SK-N-SH (cell line): ENCODE measurements around the gene CRYBA1. TPM values are rescaled to one million over a fixed set of nuclear protein-coding genes. Genes with fewer than 3 reads are reported as not detected.

Source experiments
- CTCF ChIA-PET: fragments of 300-600, 350-600 bp; formaldehyde crosslinking; extraction: SDS; loops from one replicate; lab custom pipeline; 2021; lab: Yijun Ruan, JAX
- POLR2A ChIA-PET: fragments of 350-600 bp; sonication (Branson Sonifier 250); formaldehyde crosslinking; extraction: SDS; loops from one replicate; lab custom pipeline; 2020; ENCODE audit warnings: antibody characterized with exemption, inconsistent platforms; lab: Yijun Ruan, JAX
- DNase-seq: peaks from one replicate; pipeline ENCODE4 v3.0.0; 2012
- H2AFZ ChIP-seq: fragments of 200-600 bp; sonication (generic); 2 replicates; pipeline ENCODE4 v1.8.1; 2016; ENCODE audit warnings: antibody characterized with exemption, mild to moderate bottlenecking, low read depth
- H3F3A ChIP-seq: fragments of 200-600 bp; sonication (generic); replicated peaks from 2 replicates; pipeline ENCODE3; 2016; ENCODE audit warnings: antibody characterized with exemption, mild to moderate bottlenecking; ENCODE audit not compliant: insufficient read depth
- H3K27ac ChIP-seq, 2 experiments: fragments of 200-500 bp in 1 of 2; fragments of 200-600 bp in 1 of 2; sonication (Bioruptor generic) in 1 of 2; sonication (generic), shearing (Covaris generic) in 1 of 2; 2 replicates each; pipeline versions ENCODE4 v1.5.1 to v1.6.1; 2014 to 2016; ENCODE audit warnings: low read depth in 2 of 2, inconsistent platforms in 1 of 2, low read length in 1 of 2, mild to moderate bottlenecking in 1 of 2, mixed read lengths in 1 of 2
- H3K27me3 ChIP-seq: fragments of 200-600 bp; sonication (generic), shearing (Covaris generic); 2 replicates; pipeline ENCODE4 v1.6.1; 2016; ENCODE audit warnings: mixed run types; ENCODE audit not compliant: insufficient read depth
- H3K36me3 ChIP-seq, 2 experiments: fragments of 200-500 bp in 1 of 2; fragments of 200-600 bp in 1 of 2; sonication (Bioruptor generic) in 1 of 2; sonication (generic) in 1 of 2; replicated peaks in 1 of 2; 2 replicates each; pipeline versions ENCODE3 to v1.5.1; 2014 to 2016; ENCODE audit warnings: low read length in 1 of 2, mild to moderate bottlenecking in 1 of 2; ENCODE audit not compliant: insufficient read depth in 2 of 2, control insufficient read depth in 1 of 2
- H3K4me1 ChIP-seq, 2 experiments: fragments of 200-500 bp in 1 of 2; fragments of 200-600 bp in 1 of 2; sonication (Bioruptor generic) in 1 of 2; sonication (generic), shearing (Covaris generic) in 1 of 2; 2 replicates each; pipeline versions ENCODE4 v1.5.1 to v1.6.1; 2014 to 2016; ENCODE audit warnings: low read depth in 1 of 2, low read length in 1 of 2, mixed run types in 1 of 2; ENCODE audit not compliant: insufficient read depth in 2 of 2, control insufficient read depth in 1 of 2
- H3K4me2 ChIP-seq: fragments of 200-600 bp; sonication (generic), shearing (Covaris generic); 2 replicates; pipeline ENCODE4 v1.6.1; 2017; ENCODE audit warnings: mixed run types
- H3K4me3 ChIP-seq, 2 experiments: fragments of 200-500 bp in 1 of 2; fragments of 200-600 bp in 1 of 2; sonication (Bioruptor generic) in 1 of 2; sonication (generic), shearing (Covaris generic) in 1 of 2; 2 replicates each; pipeline versions ENCODE4 v1.5.1 to v1.8.1; 2014 to 2016; ENCODE audit warnings: low read depth in 2 of 2, inconsistent platforms in 1 of 2, low read length in 1 of 2, mild to moderate bottlenecking in 1 of 2, mixed read lengths in 1 of 2, moderate library complexity in 1 of 2
- H3K79me2 ChIP-seq: fragments of 200-600 bp; sonication (generic); 2 replicates; pipeline ENCODE4 v1.8.1; 2017; ENCODE audit warnings: mild to moderate bottlenecking; ENCODE audit not compliant: insufficient read depth
- H3K9ac ChIP-seq: fragments of 200-600 bp; sonication (generic); 2 replicates; pipeline ENCODE4 v1.6.1; 2017; ENCODE audit warnings: mixed run types
- H3K9me2 ChIP-seq: fragments of 200-600 bp; sonication (generic); 2 replicates; pipeline ENCODE4 v1.6.1; 2017; ENCODE audit warnings: mixed run types
- H3K9me3 ChIP-seq: fragments of 200-600 bp; sonication (generic); 2 replicates; pipeline ENCODE4 v1.6.1; 2017; ENCODE audit warnings: mixed run types, mild to moderate bottlenecking, moderate library complexity
- H4K20me1 ChIP-seq: fragments of 200-600 bp; sonication (generic); 2 replicates; pipeline ENCODE4 v1.6.1; 2017; ENCODE audit warnings: mild to moderate bottlenecking, mixed run types; ENCODE audit not compliant: insufficient read depth
- CHD2 ChIP-seq: fragments of 150-350 bp; IDR thresholded peaks from 2 replicates; pipeline ENCODE4 v1.6.1; 2018; ENCODE audit warnings: low read length; ENCODE audit not compliant: partially characterized antibody
- EP300 ChIP-seq, 2 experiments: IDR thresholded peaks; 2 replicates each; pipeline versions ENCODE4 v1.4.0 to v1.6.1; 2012; ENCODE audit warnings: borderline replicate concordance in 1 of 2, low read depth in 1 of 2, low read length in 1 of 2
- FOSL2 ChIP-seq: IDR thresholded peaks from 2 replicates; pipeline ENCODE4 v1.4.0; 2012; ENCODE audit warnings: low read depth, mild to moderate bottlenecking, moderate library complexity, borderline replicate concordance
- FOXM1 ChIP-seq: IDR thresholded peaks from 2 replicates; pipeline ENCODE4 v1.4.0; 2012; ENCODE audit warnings: low read depth, mild to moderate bottlenecking
- GABPA ChIP-seq: IDR thresholded peaks from 2 replicates; pipeline ENCODE4 v1.4.0; 2012; ENCODE audit warnings: low read depth, mild to moderate bottlenecking
- GATA2 ChIP-seq: sonication (generic); formaldehyde crosslinking; IDR thresholded peaks from 2 replicates; pipeline ENCODE4 v1.5.0; 2020; ENCODE audit warnings: mild to moderate bottlenecking, missing genetic modification reagents
- MEF2A ChIP-seq: IDR thresholded peaks from 2 replicates; pipeline ENCODE4 v1.4.0; 2012; ENCODE audit warnings: low read depth, borderline replicate concordance
- NFIC ChIP-seq: IDR thresholded peaks from 2 replicates; pipeline ENCODE4 v1.4.0; 2012; ENCODE audit warnings: borderline replicate concordance
- NRF1 ChIP-seq: IDR thresholded peaks from 2 replicates; pipeline ENCODE4 v1.6.1; 2012; ENCODE audit warnings: low read depth, mild to moderate bottlenecking, low read length
- POLR2AphosphoS5 ChIP-seq: IDR thresholded peaks from 2 replicates; pipeline ENCODE4 v1.6.1; 2012; ENCODE audit warnings: low read depth, low read length
- RAD21 ChIP-seq: IDR thresholded peaks from 2 replicates; pipeline ENCODE4 v1.6.1; 2012; ENCODE audit warnings: mild to moderate bottlenecking, low read length
- RCOR1 ChIP-seq: fragments of 150-350 bp; IDR thresholded peaks from 2 replicates; pipeline ENCODE4 v1.6.1; 2017; ENCODE audit warnings: antibody characterized with exemption, low read length
- SMC3 ChIP-seq: IDR thresholded peaks from 2 replicates; pipeline ENCODE4 v1.6.1; 2012; ENCODE audit warnings: low read depth, low read length, improper control_type of control experiment
- TCF12 ChIP-seq: IDR thresholded peaks from 2 replicates; pipeline ENCODE4 v1.4.0; 2012
- YY1 ChIP-seq: IDR thresholded peaks from 2 replicates; pipeline ENCODE4 v1.4.0; 2012; ENCODE audit warnings: low read depth, mild to moderate bottlenecking
- WGBS: methylation state at CpG from one replicate; pipeline ENCODE4 v1.1.6; 2017; ENCODE audit warnings: low lambda C conversion rate; 5-methylcytosine and 5-hydroxymethylcytosine counted together
- polyA plus RNA-seq, 3 experiments: library from polyadenylated mRNA; depleted of rRNA; stranded (reverse); fragments of >200 nt; gene quantifications; 2 replicates each; pipeline ENCODE4 v1.2.3, GENCODE V29; 2012
- TF ChIP-seq, protein P1 (sequence below): fragments of 150-350 bp; IDR thresholded peaks from 2 replicates; pipeline ENCODE4 v1.6.1; 2017; ENCODE audit warnings: antibody characterized with exemption, low read length, low read depth, borderline replicate concordance
- TF ChIP-seq, protein P2 (sequence below): IDR thresholded peaks from 2 replicates; pipeline ENCODE4 v1.4.0; 2012; ENCODE audit warnings: low read depth
- TF ChIP-seq, protein P3 (sequence below): IDR thresholded peaks from 2 replicates; pipeline ENCODE4 v1.6.1; 2012; ENCODE audit warnings: mild to moderate bottlenecking, low read depth, low read length, moderate library complexity
- TF ChIP-seq, protein P4 (sequence below): fragments of 150-350 bp; IDR thresholded peaks from 2 replicates; pipeline ENCODE4 v1.6.1; 2016; ENCODE audit warnings: mild to moderate bottlenecking, low read depth, low read length

The CRYBA1 gene
- polyA plus RNA-seq, 1 of the 3 experiments (the other 2 are of a cell fraction) = not detected

DNA sequence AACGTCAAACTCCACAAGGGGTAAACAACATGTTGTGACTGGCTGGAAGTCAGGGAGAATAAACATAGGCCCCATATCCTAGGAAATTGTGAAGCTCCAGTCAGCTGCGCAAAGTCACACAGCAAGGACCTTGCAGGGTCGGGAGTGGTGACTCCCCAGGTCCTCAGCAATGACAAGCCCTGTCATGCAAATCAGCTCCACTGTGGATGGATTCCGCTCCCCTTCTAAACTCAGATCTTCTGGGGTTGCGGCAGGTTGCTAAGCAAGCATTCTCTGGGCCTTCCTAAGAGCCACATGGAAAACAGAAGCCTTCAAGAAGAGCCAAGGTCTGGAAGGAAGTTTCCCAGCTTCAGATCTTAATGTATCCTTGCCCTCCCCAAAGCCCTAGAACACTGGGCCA, 37.6 kb upstream of the CRYBA1 start:
- no peak for TF ChIP-seq EP300 (IDR thresholded peaks at IDR 0.05; ENCODE audit: borderline replicate concordance in 1 of 2, low read depth in 1 of 2, low read length in 1 of 2)
- TF ChIP-seq RCOR1 = no peak
- no peak for TF ChIP-seq NRF1
- no peak for TF ChIP-seq RAD21
- TF ChIP-seq GATA2 (CRISPR knock-in tag) = no peak
- TF ChIP-seq, protein P1, sequence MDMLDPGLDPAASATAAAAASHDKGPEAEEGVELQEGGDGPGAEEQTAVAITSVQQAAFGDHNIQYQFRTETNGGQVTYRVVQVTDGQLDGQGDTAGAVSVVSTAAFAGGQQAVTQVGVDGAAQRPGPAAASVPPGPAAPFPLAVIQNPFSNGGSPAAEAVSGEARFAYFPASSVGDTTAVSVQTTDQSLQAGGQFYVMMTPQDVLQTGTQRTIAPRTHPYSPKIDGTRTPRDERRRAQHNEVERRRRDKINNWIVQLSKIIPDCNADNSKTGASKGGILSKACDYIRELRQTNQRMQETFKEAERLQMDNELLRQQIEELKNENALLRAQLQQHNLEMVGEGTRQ = no peak
- TF ChIP-seq FOXM1 = no peak
- no peak for TF ChIP-seq GABPA
- TF ChIP-seq TCF12 = no peak
- no peak for TF ChIP-seq NFIC
- TF ChIP-seq POLR2AphosphoS5 = no peak
- TF ChIP-seq YY1 = no peak
- TF ChIP-seq, protein P2, sequence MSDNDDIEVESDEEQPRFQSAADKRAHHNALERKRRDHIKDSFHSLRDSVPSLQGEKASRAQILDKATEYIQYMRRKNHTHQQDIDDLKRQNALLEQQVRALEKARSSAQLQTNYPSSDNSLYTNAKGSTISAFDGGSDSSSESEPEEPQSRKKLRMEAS = no peak
- no peak for TF ChIP-seq MEF2A
- no peak for TF ChIP-seq SMC3
- TF ChIP-seq, protein P3, sequence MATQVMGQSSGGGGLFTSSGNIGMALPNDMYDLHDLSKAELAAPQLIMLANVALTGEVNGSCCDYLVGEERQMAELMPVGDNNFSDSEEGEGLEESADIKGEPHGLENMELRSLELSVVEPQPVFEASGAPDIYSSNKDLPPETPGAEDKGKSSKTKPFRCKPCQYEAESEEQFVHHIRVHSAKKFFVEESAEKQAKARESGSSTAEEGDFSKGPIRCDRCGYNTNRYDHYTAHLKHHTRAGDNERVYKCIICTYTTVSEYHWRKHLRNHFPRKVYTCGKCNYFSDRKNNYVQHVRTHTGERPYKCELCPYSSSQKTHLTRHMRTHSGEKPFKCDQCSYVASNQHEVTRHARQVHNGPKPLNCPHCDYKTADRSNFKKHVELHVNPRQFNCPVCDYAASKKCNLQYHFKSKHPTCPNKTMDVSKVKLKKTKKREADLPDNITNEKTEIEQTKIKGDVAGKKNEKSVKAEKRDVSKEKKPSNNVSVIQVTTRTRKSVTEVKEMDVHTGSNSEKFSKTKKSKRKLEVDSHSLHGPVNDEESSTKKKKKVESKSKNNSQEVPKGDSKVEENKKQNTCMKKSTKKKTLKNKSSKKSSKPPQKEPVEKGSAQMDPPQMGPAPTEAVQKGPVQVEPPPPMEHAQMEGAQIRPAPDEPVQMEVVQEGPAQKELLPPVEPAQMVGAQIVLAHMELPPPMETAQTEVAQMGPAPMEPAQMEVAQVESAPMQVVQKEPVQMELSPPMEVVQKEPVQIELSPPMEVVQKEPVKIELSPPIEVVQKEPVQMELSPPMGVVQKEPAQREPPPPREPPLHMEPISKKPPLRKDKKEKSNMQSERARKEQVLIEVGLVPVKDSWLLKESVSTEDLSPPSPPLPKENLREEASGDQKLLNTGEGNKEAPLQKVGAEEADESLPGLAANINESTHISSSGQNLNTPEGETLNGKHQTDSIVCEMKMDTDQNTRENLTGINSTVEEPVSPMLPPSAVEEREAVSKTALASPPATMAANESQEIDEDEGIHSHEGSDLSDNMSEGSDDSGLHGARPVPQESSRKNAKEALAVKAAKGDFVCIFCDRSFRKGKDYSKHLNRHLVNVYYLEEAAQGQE = no peak
- no peak for TF ChIP-seq CHD2
- TF ChIP-seq, protein P4, sequence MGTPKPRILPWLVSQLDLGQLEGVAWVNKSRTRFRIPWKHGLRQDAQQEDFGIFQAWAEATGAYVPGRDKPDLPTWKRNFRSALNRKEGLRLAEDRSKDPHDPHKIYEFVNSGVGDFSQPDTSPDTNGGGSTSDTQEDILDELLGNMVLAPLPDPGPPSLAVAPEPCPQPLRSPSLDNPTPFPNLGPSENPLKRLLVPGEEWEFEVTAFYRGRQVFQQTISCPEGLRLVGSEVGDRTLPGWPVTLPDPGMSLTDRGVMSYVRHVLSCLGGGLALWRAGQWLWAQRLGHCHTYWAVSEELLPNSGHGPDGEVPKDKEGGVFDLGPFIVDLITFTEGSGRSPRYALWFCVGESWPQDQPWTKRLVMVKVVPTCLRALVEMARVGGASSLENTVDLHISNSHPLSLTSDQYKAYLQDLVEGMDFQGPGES = no peak
- TF ChIP-seq FOSL2 = no peak
- no peaks in the 10 kb centered on the region for H3K9me2 ChIP-seq
- H3K4me1 ChIP-seq = no peaks in the 10 kb centered on the region; a peak in 1 of 4 replicates
- ChIA-PET POLR2A (no interaction called here), CTCF (interaction anchor here (0.7 to 19.8 kb wide), 6 partner anchors 8 to 85 kb away, joined by 3 to 438 read pairs (median 14); partner anchors contain the start of gene MYO18A)
- H3F3A ChIP-seq = no peaks in the 10 kb centered on the region
- no peak overlapping the region for H3K4me2 ChIP-seq
- H4K20me1 ChIP-seq = no peaks in the 10 kb centered on the region
- 87% methylated on average over 5 of the region's 5 CpGs for WGBS
- no peaks in the 10 kb centered on the region for H3K36me3 ChIP-seq
- no peak overlapping the region for H3K4me3 ChIP-seq
- H3K9ac ChIP-seq = no peak overlapping the region
- no peak overlapping the region for H2AFZ ChIP-seq
- no peak for DNase-seq
- no peak overlapping the region for H3K27ac ChIP-seq
- H3K9me3 ChIP-seq = no peaks in the 10 kb centered on the region
- H3K27me3 ChIP-seq = no peaks in the 10 kb centered on the region
- no peaks in the 10 kb centered on the region for H3K79me2 ChIP-seq
